Measurements from ENCODE around the gene MEGF6.

The MEGF6 gene

GRCh38 chr1:3614755-3615742 is 3.7 kb upstream of the MEGF6 start:
- H3K4me3 ChIP-seq (ENCODE audit: low read depth, low read length): no peak overlapping the region
- peak; percentile 20 for DNase-seq (ENCODE audit: low read depth)
- peak; percentile 69 for TF ChIP-seq CTCF (IDR thresholded peaks at IDR 0.05; ENCODE audit: insufficient read depth, low read depth, low read length, missing control alignments)

- H3K4me3 ChIP-seq (ENCODE audit: low read depth, low read length): no peak overlapping the region
- no peak for DNase-seq (ENCODE audit: low read depth)
- TF ChIP-seq CTCF (IDR thresholded peaks at IDR 0.05; ENCODE audit: insufficient read depth, low read depth, low read length, missing control alignments): no peak
These were observed 815 bp upstream of the MEGF6 start for GRCh38 chr1:3612123-3612522.

- no peak overlapping the region for H3K4me3 ChIP-seq (ENCODE audit: low read depth, low read length)
- DNase-seq (ENCODE audit: low read depth): no peak
- no peak for TF ChIP-seq CTCF (IDR thresholded peaks at IDR 0.05; ENCODE audit: insufficient read depth, low read depth, low read length, missing control alignments)
These were observed 660 bp downstream of the MEGF6 start for GRCh38 chr1:3610527-3611169.

- no peak for TF ChIP-seq CTCF (IDR thresholded peaks at IDR 0.05; ENCODE audit: insufficient read depth, low read depth, low read length, missing control alignments)
- no peak for DNase-seq (ENCODE audit: low read depth)
- H3K4me3 ChIP-seq (ENCODE audit: low read depth, low read length): no peak overlapping the region
These were observed 1.4 kb downstream of the MEGF6 start for GRCh38 chr1:3609769-3610526.

GRCh38 chr1:3609016-3609768 is 2.1 kb downstream of the MEGF6 start:
- H3K4me3 ChIP-seq (ENCODE audit: low read depth, low read length): no peak overlapping the region
- DNase-seq (ENCODE audit: low read depth): no peak
- TF ChIP-seq CTCF (IDR thresholded peaks at IDR 0.05; ENCODE audit: insufficient read depth, low read depth, low read length, missing control alignments): no peak

GRCh38 chr1:3608154-3608553 is 3.2 kb downstream of the MEGF6 start:
- H3K4me3 ChIP-seq (ENCODE audit: low read depth, low read length): no peak overlapping the region
- no peak for TF ChIP-seq CTCF (IDR thresholded peaks at IDR 0.05; ENCODE audit: insufficient read depth, low read depth, low read length, missing control alignments)
- no peak for DNase-seq (ENCODE audit: low read depth)
